H1 (cell line): ENCODE measurements around the gene VWA3B. TPM values are rescaled to one million over a fixed set of nuclear protein-coding genes. Genes with fewer than 3 reads are reported as not detected.

Source experiments
- ATF2 ChIP-seq: IDR thresholded peaks from 2 replicates; pipeline ENCODE4 v1.6.1; 2012; ENCODE audit warnings: low read length, inconsistent platforms
- CHD2 ChIP-seq: IDR thresholded peaks from 2 replicates; pipeline ENCODE4 v1.6.1; 2012; ENCODE audit warnings: low read length, improper control_type of control experiment
- FOSL1 ChIP-seq: IDR thresholded peaks from 2 replicates; pipeline ENCODE4 v1.6.1; 2011; ENCODE audit warnings: mild to moderate bottlenecking, low read depth, low read length, moderate library complexity; ENCODE audit not compliant: insufficient read depth
- RAD21 ChIP-seq, 2 experiments: IDR thresholded peaks in 1 of 2; conservative IDR thresholded peaks in 1 of 2; 2 replicates each; pipeline ENCODE4 v1.6.1; 2011; ENCODE audit warnings: low read depth in 2 of 2, low read length in 2 of 2, improper control_type of control experiment in 1 of 2, inconsistent platforms in 1 of 2, mild to moderate bottlenecking in 1 of 2, moderate library complexity in 1 of 2
- polyA plus RNA-seq, 7 experiments: library from polyadenylated mRNA; depleted of rRNA in 3 of 7; stranded (reverse) in 5 of 7; unstranded in 2 of 7; fragments of >200 nt in 5 of 7; fragments of 200-250 nt in 2 of 7; gene quantifications; 1 replicate in 5 of 7; 2 replicates in 1 of 7; 4 replicates in 1 of 7; pipeline versions ENCODE4 v1.2.1 to v1.2.3, GENCODE V29; 2011 to 2013; ENCODE audit warnings: missing spikeins in 2 of 7, mixed read lengths in 2 of 7
- total RNA-seq: library from RNA; stranded (reverse); fragmentation: NEBNext Ultra II Directional; extraction: Animal tissue kit (Norgen Biotek cat#: 25700); gene quantifications from 2 replicates; pipeline ENCODE4 v1.2.1, GENCODE V29; 2021

VWA3B gene
- total and polyA plus RNA-seq, 2 of the 8 experiments (the other 6 are each of a cell fraction or from before 2014, with no cell fraction given) = not detected

- TF ChIP-seq FOSL1 (no peak), RAD21 (IDR thresholded peaks at IDR 0.05 in 1 of 2, conservative IDR thresholded peaks at IDR 0.05 in 1 of 2; ENCODE audit: low read depth in 2 of 2, low read length in 2 of 2) (no peak), CHD2 (no peak), ATF2 (no peak)
These were observed 71.3 kb downstream of the VWA3B start (continued) for GRCh38 chr2:98158305-98158704.
